Neural progenitor cell (in vitro differentiated cells): ENCODE results near the gene TMEM87A.

Experiments used
- EZH2 ChIP-seq: fragments of 200-600 bp; sonication (generic); IDR thresholded peaks from 2 replicates; pipeline ENCODE4 v1.6.1; 2017; ENCODE audit warnings: antibody characterized with exemption, mild to moderate bottlenecking, moderate library complexity
- EZH2phosphoT487 ChIP-seq: fragments of 200-600 bp; sonication (generic); IDR thresholded peaks from 2 replicates; pipeline ENCODE4 v1.6.1; 2017; ENCODE audit warnings: antibody characterized with exemption
- TF ChIP-seq, protein P1 (sequence below): fragments of 200-600 bp; sonication (generic); IDR thresholded peaks from 2 replicates; pipeline ENCODE4 v1.5.1; 2017; ENCODE audit warnings: antibody characterized with exemption, mild to moderate bottlenecking

DNA sequence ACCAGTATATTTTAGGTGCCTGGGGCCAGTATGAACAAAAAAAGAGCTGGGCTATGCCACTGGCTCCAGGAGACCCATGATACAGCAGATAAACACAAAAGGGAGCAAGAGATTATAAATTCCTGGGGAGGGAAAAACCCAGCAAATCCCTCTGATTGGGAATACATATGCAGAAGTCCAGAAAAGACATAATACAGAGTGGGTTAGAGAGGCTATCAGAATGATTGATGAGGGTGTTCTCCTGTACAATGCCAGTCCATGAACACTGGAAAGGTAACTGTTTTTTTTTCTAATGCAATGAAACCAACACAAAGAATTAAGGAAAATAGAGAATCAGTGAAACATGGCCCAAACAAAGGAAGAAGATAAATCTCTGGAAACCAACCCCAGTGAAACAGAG, 59.7 kb downstream of the TMEM87A start:
- TF ChIP-seq, protein P1, sequence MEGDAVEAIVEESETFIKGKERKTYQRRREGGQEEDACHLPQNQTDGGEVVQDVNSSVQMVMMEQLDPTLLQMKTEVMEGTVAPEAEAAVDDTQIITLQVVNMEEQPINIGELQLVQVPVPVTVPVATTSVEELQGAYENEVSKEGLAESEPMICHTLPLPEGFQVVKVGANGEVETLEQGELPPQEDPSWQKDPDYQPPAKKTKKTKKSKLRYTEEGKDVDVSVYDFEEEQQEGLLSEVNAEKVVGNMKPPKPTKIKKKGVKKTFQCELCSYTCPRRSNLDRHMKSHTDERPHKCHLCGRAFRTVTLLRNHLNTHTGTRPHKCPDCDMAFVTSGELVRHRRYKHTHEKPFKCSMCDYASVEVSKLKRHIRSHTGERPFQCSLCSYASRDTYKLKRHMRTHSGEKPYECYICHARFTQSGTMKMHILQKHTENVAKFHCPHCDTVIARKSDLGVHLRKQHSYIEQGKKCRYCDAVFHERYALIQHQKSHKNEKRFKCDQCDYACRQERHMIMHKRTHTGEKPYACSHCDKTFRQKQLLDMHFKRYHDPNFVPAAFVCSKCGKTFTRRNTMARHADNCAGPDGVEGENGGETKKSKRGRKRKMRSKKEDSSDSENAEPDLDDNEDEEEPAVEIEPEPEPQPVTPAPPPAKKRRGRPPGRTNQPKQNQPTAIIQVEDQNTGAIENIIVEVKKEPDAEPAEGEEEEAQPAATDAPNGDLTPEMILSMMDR = no peak
- TF ChIP-seq EZH2 = no peak
- TF ChIP-seq EZH2phosphoT487 = no peak
